Prostate gland (tissue), 2 donors: ENCODE measurements around the gene SLC25A44.

Source experiments
- POLR2A ChIP-seq: fragments of 450-650 bp; IDR thresholded peaks from one replicate; pipeline ENCODE4 v1.6.1; 2016; ENCODE audit warnings: antibody characterized with exemption, mild to moderate bottlenecking
- TF ChIP-seq, protein P1 (sequence below), 4 experiments: fragments of 200-600 bp in 2 of 4; fragments of 450-650 bp in 2 of 4; sonication (generic) in 2 of 4; IDR thresholded peaks; 1 replicate in 3 of 4; 2 replicates in 1 of 4; pipeline ENCODE4 v1.5.1; 2016 to 2019; ENCODE audit warnings: antibody characterized with exemption in 4 of 4, mild to moderate bottlenecking in 2 of 4, moderate library complexity in 2 of 4

DNA sequence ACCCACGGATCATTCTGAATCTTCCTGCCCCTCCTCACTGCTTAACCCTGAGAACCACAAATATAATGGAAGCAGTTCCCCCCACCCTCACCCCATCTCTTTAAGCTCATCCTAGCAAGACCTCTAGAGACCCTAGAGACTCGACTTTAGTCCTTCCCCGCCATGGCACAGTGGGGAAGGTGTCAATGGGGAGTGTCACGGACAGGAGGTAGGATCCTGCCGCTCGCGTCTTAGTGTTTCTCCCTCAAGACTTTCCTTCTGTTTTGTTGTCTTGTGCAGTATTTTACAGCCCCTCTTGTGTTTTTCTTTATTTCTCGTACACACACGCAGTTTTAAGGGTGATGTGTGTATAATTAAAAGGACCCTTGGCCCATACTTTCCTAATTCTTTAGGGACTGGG is 18.2 kb downstream of the SLC25A44 start:
- TF ChIP-seq POLR2A = no peak
- TF ChIP-seq, protein P1, sequence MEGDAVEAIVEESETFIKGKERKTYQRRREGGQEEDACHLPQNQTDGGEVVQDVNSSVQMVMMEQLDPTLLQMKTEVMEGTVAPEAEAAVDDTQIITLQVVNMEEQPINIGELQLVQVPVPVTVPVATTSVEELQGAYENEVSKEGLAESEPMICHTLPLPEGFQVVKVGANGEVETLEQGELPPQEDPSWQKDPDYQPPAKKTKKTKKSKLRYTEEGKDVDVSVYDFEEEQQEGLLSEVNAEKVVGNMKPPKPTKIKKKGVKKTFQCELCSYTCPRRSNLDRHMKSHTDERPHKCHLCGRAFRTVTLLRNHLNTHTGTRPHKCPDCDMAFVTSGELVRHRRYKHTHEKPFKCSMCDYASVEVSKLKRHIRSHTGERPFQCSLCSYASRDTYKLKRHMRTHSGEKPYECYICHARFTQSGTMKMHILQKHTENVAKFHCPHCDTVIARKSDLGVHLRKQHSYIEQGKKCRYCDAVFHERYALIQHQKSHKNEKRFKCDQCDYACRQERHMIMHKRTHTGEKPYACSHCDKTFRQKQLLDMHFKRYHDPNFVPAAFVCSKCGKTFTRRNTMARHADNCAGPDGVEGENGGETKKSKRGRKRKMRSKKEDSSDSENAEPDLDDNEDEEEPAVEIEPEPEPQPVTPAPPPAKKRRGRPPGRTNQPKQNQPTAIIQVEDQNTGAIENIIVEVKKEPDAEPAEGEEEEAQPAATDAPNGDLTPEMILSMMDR (IDR thresholded peaks at IDR 0.05) = no peak
